HG03097 (cell line): Measurements from ENCODE around the gene CLDN3.

Experiments
- ATAC-seq: cut with Tn5 transposase; IDR thresholded peaks from one replicate; pipeline ENCODE4 v1.9.1; 2021; ENCODE audit not compliant: unreplicated experiment, low FRiP score

CLDN3 gene

DNA sequence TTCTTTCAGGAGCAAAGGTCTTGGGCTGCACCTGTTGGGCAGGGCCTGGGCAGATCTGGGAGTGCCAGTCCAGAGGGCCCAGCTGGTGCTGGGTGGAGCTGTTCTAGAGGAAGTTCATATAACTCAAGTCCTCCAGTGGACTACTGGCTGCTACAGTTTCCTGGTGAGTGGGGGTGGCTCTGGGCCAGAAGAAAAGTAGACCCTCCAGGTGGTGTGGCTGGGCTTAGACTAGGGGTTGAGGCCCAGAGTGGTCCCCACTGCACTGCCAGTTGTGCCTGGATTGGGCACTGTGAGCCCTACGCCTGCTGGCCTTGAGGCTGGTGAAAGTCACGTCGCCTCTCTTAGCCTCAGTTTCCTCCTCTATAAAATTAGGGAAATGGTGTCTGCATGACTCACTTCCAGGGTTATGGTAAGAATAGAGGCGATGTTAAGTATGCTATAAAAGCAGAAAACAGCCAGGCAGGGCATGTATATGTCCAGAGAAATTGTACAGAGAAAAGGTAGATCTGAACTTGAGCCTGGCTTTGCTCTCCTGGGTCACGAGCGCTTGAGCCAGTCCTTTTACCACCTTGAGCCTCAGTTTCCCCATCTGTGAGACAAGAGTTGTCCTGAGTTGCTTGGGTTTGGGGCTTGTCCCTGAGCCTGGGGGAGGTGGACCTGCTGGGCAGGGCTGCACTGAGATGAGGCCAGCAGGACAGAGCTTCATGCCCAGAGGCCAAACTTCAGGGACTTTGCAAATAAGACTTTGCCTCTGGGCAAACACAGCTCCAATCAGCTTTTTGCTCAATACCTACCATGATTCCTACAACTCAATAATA lies 3.8 kb upstream of the CLDN3 start:
- ATAC-seq: no peak

DNA sequence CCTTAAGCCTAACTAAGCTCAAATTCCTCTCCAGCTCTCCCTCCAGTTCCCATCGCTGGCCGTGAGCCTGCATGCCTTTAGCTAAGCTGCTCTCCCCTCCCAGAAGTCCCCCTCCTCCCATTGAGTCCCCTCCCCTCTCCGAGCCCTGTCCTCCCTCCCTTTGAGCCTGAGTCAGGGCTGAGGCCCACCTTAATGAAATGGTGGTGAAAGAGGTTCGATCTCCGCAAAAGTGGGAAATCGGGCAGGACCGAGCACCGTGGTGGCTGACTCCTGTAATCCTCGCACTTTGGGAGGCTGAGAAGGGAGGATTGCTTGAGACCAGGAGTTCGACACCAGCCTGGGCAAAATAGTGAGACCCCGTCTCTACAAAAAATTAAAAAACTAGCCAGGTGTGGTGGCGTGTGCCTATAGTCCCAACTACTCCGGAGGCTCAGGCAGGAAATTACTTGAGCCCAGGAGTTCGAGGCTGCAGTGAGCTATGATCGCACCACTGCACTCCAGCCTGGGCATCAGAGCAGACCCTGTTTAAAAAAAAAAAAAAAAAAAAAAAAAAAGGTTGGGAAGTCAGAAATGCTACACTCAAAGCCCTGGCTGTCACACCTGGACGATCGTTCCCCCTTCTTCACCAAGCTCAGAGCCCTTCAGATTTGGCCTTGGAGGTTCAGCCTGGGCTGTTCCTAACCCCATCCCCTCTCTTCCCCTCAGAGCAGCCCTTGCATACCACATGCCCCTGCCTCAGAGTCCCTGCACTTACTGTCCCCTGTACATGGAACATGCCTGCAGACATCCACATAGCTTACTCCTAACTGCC lies 995 bp upstream of the CLDN3 start:
- no peak for ATAC-seq

DNA sequence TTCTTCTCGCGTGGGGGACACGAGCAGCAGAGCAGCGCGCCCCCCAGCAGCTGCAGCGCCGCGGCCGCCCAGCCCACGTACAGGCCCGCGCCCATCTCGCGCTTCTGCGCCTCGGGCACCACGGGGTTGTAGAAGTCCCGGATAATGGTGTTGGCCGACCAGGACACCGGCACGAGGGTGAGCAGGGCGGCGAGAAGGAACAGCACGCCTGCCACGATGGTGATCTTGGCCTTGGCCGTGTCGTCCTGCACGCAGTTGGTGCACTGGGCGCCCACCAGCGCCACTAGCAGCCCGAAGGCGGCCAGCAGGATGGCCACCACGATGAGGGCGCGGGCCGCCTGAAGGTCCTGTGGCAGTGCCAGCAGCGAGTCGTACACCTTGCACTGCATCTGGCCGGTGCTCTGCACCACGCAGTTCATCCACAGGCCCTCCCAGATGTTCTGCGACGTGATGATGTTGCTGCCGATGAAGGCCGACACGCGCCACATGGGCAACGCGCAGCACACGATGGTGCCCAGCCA lies 529 bp downstream of the CLDN3 start:
- ATAC-seq: no peak

DNA sequence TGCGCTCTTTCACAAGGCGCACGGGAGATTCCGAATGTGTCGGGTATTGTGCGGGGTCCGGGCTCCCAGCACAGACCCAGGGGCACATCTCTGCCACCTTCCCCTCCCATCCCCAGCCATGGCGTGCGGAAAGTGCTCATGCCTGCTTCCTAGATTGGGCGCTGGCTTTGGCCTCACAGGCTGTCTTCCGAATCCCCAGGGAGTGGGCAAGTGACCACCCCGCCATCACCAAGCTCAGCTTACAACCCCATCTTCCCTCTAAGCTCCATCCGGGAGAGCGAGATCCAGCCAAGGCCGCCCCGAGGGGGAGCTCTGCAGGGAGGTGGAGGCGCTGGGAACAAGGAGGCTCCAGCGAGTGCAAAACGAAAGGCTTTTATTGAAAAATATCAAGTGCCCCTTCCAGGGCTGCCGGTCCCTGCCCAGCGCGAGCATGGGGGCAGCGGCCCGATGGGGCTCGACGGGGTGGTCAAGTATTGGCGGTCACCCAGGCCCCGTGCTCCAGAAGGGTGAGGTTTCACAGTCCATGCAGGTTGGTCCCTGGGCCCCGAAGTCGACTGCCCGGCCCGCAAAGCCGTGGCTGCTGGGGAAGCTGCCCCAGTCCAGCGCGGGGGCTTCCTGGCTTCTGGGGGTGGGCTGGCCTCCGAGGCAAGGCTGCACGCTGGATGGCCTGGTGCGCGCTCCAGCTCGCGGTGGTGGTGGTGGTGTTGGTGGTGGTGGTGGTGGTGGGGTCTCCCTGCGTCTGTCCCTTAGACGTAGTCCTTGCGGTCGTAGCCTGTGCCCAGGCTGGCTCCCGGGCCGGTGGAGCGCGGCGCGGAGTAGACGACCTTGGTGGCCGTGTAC lies 1.2 kb downstream of the CLDN3 start:
- no peak for ATAC-seq

DNA sequence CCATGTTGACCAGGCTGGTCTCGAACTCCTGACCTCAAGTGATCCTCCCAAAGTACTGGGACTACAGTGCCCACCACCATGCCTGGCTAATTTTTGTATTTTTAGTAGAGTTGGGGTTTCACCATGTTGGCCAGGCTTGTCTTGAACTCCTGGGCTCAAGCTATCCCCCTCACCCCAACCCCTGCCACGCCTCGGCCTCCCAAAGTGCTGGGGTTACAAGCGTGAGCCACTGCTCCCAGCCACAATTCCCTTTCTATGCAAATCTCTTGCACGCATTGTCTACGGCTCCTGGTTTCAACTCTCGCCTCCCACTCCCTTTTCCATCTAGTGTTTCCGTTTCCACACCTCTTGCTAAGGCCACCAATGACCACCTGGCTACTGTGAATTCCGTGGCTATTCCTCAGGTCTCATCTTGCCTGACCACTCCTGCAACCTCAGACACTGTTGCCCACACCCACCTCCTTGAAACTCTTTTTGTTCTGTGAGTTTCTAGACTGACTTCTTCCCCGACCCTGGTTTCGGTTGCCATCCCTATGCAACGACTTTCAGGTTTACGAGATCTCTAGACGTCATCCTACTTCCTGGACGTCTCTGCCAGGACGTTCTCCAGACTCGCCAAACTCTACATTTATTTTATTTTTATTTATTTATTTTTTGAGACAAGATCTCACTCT lies 3.4 kb downstream of the CLDN3 start:
- no peak for ATAC-seq

DNA sequence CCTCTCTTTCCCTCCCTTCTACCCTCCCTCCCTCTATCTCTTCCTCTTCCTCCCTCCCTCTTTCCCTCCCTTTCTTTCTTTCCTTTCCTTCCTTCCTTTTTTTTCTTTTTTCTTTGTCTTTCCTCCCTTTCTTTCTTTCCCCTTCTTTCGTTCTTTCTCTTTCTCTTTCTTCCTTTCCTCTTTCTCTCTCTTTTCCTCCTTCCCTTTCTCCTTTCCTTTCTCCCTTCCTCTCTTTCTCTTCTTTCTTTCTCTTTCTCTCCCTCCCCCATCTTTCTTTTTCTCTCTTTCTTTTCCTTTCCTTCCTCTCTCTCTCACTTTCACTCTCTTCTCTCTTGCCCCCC lies 7.4 kb downstream of the CLDN3 start:
- no peak for ATAC-seq

DNA sequence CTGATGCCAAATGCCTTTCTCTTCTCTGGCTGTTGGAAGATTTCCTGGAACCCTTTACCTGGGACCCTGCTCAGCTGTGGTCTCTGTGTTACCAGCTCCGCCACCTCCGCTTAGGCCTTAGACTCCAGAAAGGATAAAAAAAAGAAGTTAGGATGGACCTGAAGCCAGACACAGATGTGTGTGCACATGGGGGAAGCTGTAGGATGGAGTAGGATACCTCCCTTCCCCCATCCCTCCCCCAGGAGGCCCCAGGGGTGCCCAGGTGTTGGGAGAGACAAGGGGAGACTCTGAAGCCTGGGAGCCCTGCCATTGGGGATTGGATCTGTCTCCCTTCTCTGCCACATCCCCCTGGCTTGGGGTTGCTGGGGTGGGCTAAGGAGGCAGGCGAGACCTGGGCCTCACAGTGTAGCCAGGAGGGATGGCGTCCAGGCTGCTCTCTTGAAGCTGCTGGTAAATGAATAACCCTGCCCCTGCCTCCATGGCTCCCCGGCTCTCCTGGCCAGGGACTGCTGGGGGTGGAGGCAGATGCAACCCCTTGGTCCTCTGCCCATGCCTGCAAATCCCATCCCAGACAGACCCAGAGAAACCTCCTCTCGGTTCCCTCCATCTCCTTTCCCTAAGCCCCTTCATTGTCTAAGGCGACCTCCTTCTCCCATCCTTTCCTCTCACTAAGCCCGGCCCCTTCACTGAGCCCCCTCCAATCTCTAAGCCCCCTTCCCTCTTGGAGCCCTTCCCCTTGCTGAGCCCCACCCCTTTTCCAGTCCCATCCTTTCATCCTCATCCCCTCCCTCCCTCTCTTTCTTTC lies 8.0 kb downstream of the CLDN3 start:
- no peak for ATAC-seq

DNA sequence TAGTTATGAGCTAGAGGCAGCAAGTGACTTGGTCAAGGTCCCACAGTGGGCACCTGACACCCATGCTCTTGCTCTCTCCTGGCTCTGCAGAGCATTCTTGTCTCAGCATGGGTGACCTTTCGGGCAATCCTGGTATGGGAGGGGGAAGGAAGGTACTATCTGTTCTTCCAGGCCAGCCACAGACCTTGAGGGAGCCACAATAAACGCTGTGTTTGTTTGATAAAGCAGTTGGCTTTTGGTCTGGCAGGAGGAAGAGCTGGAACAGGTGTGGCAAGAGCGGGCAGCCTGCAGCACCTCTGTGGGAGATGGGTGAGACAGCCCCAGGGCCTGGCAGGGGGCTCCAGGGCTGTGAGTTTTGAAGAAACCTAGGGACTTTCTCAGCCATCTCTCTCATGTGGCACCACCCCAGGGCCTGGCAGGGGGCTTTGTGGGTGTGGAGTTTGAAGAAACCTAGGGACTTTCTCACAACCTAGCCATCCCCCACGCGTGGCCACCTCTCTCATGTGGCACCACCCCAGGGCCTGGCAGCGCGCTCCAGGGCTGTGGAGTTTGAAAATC lies 11.4 kb downstream of the CLDN3 start:
- no peak for ATAC-seq

DNA sequence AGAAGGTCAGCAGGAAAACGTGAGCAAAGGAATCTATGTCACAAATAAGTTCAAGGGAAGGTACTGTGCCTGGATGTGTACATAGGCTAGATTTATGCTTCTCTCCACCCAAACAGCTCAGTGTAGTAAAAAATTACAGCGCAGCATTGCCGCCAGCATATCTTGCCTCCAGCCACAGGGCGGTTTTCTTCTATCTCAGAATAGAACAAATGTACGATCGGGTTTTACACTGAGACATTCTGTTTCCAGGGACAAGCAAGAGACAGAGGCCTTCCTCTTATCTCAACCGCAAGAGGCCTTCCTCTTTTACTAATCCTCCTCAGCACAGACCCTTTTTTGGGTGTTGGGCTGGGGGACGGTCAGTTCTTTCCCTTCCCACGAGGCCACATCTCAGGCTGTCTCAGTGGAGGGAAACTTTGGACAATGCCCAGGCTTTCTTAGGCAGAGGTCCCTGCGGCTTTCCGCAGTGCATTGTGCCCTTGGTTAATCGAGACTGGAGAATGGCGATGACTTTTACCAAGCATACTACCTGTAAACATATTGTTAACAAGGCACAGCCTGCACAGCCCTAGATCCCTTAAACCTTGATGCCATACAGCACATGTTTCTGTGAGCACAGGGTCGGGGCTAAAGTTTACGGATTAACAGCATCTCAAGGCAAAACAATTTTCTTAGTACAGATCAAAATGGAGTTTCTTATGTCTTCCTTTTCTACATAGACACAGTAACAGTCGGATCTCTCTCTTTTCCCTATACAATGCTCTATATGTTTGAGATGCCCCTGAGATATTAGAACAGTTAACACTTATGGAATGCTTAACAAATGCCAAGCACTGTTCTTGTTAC lies 19.9 kb downstream of the CLDN3 start:
- ATAC-seq: no peak

DNA sequence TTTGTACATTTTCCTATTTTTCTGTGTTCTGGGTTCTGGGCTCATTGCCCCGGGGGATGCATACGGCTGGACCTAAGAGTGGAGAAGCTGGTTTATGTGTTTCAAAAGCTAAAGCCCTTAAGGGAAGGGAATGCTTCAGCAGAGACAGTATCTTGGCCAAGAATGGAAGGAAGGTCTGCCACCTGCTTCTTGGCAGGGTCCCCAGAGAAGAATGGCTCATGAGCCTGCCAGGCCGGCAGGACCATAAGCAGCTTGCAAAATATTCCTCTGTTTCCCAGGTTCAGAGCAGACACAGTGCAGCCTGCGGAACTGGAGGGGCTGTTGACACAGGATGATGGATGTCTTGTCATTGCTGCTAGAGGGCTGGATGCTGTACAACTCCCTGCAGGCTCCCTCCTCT lies 23.7 kb downstream of the CLDN3 start:
- ATAC-seq: no peak

DNA sequence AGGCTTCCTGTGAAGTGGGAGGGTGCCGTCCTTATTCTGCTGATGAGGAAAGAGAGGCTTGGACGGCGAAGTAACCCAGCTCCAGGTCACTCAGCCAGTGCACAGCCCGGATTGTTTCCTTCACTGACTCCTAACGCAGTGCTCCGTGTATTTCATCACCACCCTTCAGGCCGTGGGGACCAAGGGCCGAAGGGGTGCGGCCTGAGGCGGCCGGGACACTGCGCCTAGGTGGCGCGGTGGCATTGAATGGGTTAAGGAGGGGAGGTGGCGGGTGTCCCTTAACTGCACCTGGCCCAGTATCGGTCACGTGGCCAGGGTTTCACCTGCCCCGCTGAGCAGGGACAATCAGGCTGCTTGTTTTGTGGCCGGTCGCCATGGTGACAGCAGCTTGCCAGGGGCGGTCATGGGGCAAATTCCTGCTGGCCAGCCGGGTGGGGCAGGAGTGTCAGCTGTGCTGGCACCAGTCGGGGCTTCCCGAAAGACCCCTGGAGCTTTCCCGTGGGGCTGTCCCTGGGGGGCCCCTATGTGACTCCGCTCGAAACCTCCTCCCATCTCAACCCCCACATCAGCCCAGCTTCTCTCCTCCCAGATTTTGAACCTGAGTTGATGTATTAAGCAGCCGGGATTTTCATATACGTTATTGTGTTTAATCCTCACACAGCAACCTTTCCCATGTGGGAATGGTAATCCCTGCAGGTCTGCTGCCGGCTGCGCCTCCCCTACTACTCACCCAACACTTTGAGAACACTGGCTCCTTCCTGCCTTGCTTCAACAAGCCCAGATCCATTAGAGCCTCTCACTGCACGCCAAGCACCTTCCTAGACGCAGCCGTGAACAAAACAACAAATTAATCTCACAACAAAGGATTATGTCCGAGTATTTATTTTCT lies 27.1 kb downstream of the CLDN3 start:
- no peak for ATAC-seq

DNA sequence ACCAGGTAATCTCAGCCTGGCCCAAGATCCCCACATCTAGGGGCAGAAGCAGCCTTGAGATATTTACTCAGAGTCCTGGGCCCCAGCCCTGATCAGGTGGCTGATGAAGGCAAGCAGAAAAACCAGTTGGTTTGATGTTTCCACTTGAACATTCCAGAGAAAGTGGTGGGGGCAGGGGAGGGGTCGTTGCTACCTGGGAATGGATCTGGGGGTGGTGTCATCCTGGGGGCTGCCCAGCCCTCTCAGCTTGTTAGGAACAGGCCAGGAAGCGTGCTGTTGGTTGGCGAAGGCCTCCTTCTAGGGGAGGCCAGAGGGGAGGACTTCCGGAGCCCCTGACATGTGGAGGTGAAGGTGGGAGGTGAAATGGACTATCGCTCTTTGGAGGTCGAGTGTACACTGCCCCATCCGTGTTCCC lies 27.7 kb downstream of the CLDN3 start:
- ATAC-seq: no peak

DNA sequence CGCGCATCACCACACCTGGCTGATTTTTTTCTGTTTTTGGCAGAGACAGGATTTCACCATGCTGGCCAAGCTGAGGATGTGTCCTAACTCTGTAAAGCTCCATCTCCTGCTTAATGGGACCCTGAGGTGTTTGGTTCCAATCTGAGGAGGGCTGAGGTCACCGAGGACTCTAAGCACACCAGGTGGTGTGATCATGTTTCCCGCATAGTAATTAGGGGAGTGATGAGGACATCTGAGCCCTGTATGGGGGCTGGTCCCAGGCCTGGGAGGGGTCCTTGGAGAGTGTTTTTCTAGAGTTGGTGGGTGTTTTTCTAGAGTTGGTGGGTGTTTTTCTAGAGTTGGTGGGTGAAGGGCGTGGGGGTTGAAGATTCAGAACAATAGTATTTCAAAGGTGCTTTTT lies 28.5 kb downstream of the CLDN3 start:
- ATAC-seq: no peak

DNA sequence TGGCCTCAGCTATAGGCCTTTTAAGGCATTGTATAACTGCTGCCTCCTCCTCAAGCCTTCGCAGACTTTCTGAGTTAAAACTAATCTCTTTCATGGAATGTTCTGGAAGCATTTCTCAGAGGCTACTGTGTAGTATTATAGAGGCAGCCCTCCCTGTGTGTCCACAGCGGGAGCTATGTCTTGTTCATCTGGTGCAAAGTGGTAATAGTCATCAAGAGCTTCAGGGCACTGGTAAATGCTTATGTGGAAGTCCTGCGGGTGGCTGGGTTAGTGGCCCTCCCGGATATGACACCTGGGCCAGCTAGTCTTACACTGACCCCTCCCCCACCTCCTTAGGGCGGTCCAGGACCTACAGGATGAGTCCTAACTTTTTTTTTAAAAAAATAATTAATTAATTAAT lies 29.3 kb downstream of the CLDN3 start:
- no peak for ATAC-seq

DNA sequence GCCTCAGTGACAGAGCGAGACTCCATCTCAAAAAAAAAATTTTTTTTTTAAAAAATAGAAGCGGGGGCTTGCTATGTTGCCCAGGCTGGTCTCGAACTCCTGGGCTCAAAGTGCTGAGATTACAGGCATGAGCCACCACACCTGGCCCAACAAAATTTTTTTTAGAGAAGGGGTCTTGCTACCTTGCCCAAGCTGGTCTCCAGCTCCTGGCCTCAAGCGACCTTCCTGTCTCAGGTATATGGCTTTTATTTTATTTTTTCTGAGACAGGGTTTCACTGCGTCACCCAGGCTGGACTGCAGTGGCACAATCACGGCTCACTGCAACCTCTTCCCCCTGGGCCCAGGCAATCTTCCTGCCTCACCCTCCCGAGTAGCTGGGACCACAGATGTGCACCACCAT lies 29.9 kb downstream of the CLDN3 start:
- no peak for ATAC-seq

DNA sequence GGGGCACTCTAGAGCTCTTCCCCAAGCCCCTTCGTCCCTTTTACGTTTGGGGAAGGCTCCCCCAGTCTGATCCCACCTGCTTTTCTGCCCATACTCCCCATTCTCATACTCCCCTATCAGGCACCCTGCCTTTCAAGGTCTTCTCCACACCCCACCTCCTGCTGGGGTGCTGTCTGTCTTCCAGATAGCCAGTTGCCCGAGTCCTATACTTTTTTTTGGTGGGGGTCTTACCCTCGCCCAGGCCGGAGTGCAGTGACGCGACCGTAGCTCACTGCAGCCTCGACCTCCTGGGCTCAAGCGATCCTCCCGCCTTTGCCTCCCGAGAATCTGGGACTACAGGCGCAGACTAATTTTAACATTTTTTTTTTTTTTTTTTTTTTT lies 30.7 kb downstream of the CLDN3 start:
- ATAC-seq: no peak

DNA sequence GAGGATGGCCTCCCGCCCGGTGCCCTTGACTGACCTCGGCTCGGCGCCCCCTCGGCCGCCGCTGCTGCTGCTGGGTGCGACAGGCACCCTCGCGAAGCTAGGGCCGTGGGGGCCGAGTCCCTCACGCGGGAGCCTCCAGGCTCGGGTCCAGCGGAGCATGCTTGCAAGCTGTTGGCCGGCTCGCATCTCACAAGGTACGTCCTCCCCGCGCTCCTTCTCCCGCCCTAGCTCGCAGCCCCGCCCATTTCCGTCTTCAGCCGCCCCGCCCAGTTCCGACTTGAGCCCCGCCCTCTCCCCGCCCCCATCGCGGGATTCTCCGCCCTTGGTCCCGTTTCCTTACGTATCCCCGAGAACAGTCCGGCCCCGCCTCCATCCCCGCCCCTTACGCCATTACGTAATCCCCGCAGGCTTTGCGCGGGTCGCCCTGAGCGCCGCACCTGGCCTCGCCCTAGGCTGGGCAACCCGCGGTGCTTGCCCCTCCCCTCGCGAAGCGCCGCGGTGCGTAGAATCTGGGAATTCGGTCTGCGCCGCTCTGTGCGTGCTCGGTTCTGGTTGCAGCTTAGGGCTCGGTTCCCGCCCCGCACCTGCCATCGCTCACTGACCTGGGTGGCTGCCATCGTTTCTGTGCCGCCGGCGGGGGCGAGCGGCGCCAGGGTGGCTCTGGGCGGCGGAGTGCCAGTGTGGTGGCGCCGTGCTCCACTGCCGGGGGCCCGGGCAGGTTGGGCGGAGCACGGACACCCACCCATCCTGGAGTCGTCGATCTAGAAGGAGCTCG lies 31.3 kb downstream of the CLDN3 start, which contains the start of gene ABHD11:
TSS of gene ABHD11 (minus strand) at position 191 of the 775 bp plus-strand sequence. CDS start at position 159, 32 bp downstream.
- ATAC-seq: peak; percentile 83
